ENCODE data around the gene RELA. TPM values are rescaled to one million over a fixed set of nuclear protein-coding genes. Genes with fewer than 3 reads are reported as not detected.
A peak's percentile ranks its signal among the peaks of the same experiment; 100 is the strongest.
"Not testable (repeated sequence)": the region's sequence is repeated elsewhere in the genome, so short reads cannot be mapped to it uniquely, and the experiment has no call there.

The RELA gene
- total RNA-seq = 10 to 100 TPM; 58.7 to 68.3 TPM

DNA sequence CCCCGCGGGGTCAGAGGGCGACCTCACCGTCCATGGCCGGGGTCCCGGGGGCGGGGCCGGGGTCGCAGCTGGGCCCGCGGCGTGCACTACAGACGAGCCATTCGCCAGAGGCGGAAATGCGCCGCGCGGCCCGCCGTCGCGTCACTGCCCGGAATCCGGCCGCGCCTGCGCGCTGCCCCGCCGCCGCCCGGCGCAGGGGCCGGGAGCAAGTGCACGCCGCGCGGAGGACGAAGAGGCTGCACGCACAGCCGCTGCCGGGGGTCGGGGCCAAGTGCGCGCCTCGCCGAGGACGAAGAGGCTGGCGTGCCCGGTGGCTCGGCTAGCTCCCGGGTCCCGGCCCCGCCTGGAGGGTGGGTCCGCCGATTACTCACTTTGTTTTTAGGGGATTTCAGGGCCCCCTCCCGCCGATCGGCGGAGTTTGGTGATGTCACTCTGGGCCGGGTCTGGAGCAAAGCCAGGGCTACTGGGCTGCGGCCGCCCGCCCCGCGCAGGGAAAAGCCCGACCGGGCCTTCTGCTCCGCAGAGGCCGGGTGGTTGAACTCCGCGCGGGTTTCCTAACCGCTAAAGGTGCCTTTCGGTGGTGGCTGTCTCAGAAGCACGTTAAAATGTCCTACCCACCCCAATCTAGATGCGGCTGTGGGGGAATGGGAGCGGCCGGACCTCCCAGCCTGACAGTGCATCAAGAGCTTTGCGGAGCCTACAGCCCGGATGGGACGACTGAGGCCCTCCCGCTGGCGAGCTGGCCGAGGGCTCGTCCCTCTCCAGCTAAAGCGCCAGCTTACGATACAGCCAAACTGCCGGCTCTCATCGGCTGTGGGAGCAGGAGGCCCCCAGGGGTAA is at the start of gene RELA:
Gene RELA (minus strand): TSS at position 118 of the 840 bp plus-strand sequence. CDS start 84 bp downstream, at position 34.
- TF ChIP-seq, protein P1, sequence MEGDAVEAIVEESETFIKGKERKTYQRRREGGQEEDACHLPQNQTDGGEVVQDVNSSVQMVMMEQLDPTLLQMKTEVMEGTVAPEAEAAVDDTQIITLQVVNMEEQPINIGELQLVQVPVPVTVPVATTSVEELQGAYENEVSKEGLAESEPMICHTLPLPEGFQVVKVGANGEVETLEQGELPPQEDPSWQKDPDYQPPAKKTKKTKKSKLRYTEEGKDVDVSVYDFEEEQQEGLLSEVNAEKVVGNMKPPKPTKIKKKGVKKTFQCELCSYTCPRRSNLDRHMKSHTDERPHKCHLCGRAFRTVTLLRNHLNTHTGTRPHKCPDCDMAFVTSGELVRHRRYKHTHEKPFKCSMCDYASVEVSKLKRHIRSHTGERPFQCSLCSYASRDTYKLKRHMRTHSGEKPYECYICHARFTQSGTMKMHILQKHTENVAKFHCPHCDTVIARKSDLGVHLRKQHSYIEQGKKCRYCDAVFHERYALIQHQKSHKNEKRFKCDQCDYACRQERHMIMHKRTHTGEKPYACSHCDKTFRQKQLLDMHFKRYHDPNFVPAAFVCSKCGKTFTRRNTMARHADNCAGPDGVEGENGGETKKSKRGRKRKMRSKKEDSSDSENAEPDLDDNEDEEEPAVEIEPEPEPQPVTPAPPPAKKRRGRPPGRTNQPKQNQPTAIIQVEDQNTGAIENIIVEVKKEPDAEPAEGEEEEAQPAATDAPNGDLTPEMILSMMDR (IDR thresholded peaks at IDR 0.05) = no peak
- Histone ChIP-seq H3K27ac (peak within 1 kb of the TSS; percentile 97), H3K27me3 (no peaks in the 10 kb centered on the region), H3K9me3 (no peaks in the 10 kb centered on the region), H3K36me3 (peaks cover 4% of the 10 kb centered on the region), H3K4me3 (peak within 1 kb of the TSS; percentile 94), H3K9ac (ENCODE audit: low read depth in 2 of 2, low read length in 2 of 2) (peak within 1 kb of the TSS; percentile 93 to 99), H3K4me1 (peaks cover 8% of the 10 kb centered on the region)
- DNase-seq = peak; percentile 95
- intact Hi-C loops (cut with DNase I) = no loop called here

- intact Hi-C loops (cut with DNase I) = loop anchor here (2.0 kb wide), 1 partner anchor 107 kb away; no protein-coding TSS in a partner anchor
- TF ChIP-seq, protein P1 (IDR thresholded peaks at IDR 0.05) = peak; percentile 98
- peak within 1 kb of the TSS; percentile 97 for H3K27ac ChIP-seq
- no peaks in the 10 kb centered on the region for H3K9me3 ChIP-seq
- no peaks in the 10 kb centered on the region for H3K27me3 ChIP-seq
- peak; percentile 99 for DNase-seq
- peak within 1 kb of the TSS; percentile 84 to 88 for H3K9ac ChIP-seq (ENCODE audit: low read depth in 2 of 2, low read length in 2 of 2)
- peaks cover 7% of the 10 kb centered on the region for H3K4me1 ChIP-seq
- peaks cover 17% of the 10 kb centered on the region for H3K36me3 ChIP-seq
- peak within 1 kb of the TSS; percentile 63 for H3K4me3 ChIP-seq
These were observed 49.3 kb upstream of the RELA start, which contains the start of gene KAT5 for GRCh38 chr11:65711785-65712632. KAT5 (plus strand) TSS chr11:65712252; CDS start chr11:65712268, 16 bp downstream.

GRCh38 chr11:65710421-65710820 is 47.7 kb upstream of the RELA start:
- intact Hi-C loops (cut with DNase I) = loop anchor here (2.0 kb wide), 1 partner anchor 108 kb away; no protein-coding TSS in a partner anchor
- no peak for DNase-seq
- peaks cover 17% of the 10 kb centered on the region for H3K36me3 ChIP-seq
- no peak overlapping the region for H3K27ac ChIP-seq
- H3K27me3 ChIP-seq = no peaks in the 10 kb centered on the region
- H3K4me3 ChIP-seq = no peak overlapping the region
- no peaks in the 10 kb centered on the region for H3K9me3 ChIP-seq
- peaks cover 7% of the 10 kb centered on the region for H3K4me1 ChIP-seq
- no peak overlapping the region for H3K9ac ChIP-seq (ENCODE audit: low read depth in 2 of 2, low read length in 2 of 2)
- TF ChIP-seq, protein P1 (IDR thresholded peaks at IDR 0.05) = no peak

GRCh38 chr11:65709661-65710060 is 46.9 kb upstream of the RELA start:
- peaks cover 12% of the 10 kb centered on the region for H3K36me3 ChIP-seq
- H3K4me3 ChIP-seq = no peak overlapping the region
- intact Hi-C loops (cut with DNase I) = loop anchor here (2.0 to 10.0 kb wide), 2 partner anchors 85 to 109 kb away; no protein-coding TSS in a partner anchor
- peaks cover 7% of the 10 kb centered on the region for H3K4me1 ChIP-seq
- no peak for DNase-seq
- no peaks in the 10 kb centered on the region for H3K9me3 ChIP-seq
- TF ChIP-seq, protein P1 (IDR thresholded peaks at IDR 0.05) = no peak
- no peak overlapping the region for H3K9ac ChIP-seq (ENCODE audit: low read depth in 2 of 2, low read length in 2 of 2)
- H3K27me3 ChIP-seq = no peaks in the 10 kb centered on the region
- no peak overlapping the region for H3K27ac ChIP-seq

DNA sequence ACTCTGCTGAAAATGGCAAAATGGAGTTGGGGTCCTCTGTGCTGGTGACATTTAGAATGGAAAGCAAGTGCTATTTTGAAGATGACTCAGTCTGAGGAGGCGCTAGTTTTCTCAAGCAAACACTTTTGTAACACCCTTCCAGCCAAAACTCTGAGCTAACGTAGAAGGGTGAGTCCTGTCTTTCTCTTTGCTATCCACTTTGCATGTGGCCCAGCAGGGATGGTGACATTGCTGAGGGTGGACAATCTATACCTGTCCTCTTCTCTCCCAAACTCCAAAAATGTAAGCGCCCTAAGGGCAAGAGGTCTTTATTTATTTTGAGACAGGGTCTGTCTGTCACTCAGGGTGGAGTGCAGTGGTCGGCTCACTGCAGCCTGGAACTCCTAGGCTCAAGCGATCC is 45.7 kb upstream of the RELA start:
- Histone ChIP-seq H3K9ac (ENCODE audit: low read depth in 2 of 2, low read length in 2 of 2) (no peak overlapping the region), H3K36me3 (peaks cover under 1% of the 10 kb centered on the region), H3K9me3 (no peaks in the 10 kb centered on the region), H3K27me3 (no peaks in the 10 kb centered on the region), H3K4me1 (peaks cover 7% of the 10 kb centered on the region), H3K27ac (no peak overlapping the region), H3K4me3 (no peak overlapping the region)
- no peak for DNase-seq
- intact Hi-C loops (cut with DNase I) = loop anchor here (10.0 kb wide), 1 partner anchor 84 kb away; no protein-coding TSS in a partner anchor
- TF ChIP-seq, protein P1 (IDR thresholded peaks at IDR 0.05) = no peak

- intact Hi-C loops (cut with DNase I) = loop anchor here (10.0 kb wide), 1 partner anchor 82 kb away; no protein-coding TSS in a partner anchor
- H3K4me1 ChIP-seq; H3K9me3 ChIP-seq; H3K9ac ChIP-seq (ENCODE audit: low read depth in 2 of 2, low read length in 2 of 2); DNase-seq; H3K4me3 ChIP-seq; H3K27me3 ChIP-seq; H3K36me3 ChIP-seq; H3K27ac ChIP-seq: not testable (repeated sequence)
These were observed 44.3 kb upstream of the RELA start for GRCh38 chr11:65707002-65707401.

Measured in colonic mucosa (tissue), 4 donors.